Stimulated activated effector memory CD8-positive, alpha-beta T cell treated with anti-CD3 and anti-CD28 coated beads, Interleukin-12 subunit alpha, Interleukin-12 subunit beta, amount 100 ng/mL, for 72 hours (primary cell): ENCODE measurements around the gene IL1RL1.

Experiments
- ATAC-seq: fragments of 150-1000 bp; cut with Tn5 transposase; 2 replicates; pipeline ENCODE4 v1.10.0; 2021
- DNase-seq, 2 donors: peaks; one replicate each; pipeline ENCODE4 v3.0.0; 2021 to 2022; ENCODE audit warnings: low spot score in 2 of 2
- H3K27ac Mint-ChIP-seq: one replicate; pipeline ENCODE4 v1.8.0; 2022; ENCODE audit warnings: mild to moderate bottlenecking, mixed read lengths
- H3K36me3 Mint-ChIP-seq: one replicate; pipeline ENCODE4 v1.8.0; 2022; ENCODE audit warnings: mild to moderate bottlenecking, mixed read lengths
- H3K4me1 Mint-ChIP-seq: one replicate; pipeline ENCODE4 v1.8.0; 2022; ENCODE audit warnings: mixed read lengths
- H3K4me3 Mint-ChIP-seq: one replicate; pipeline ENCODE4 v1.8.0; 2022; ENCODE audit warnings: mild to moderate bottlenecking, mixed read lengths
- H3K9me3 Mint-ChIP-seq: one replicate; pipeline ENCODE4 v1.8.0; 2022; ENCODE audit warnings: mixed read lengths

IL1RL1 gene

DNA sequence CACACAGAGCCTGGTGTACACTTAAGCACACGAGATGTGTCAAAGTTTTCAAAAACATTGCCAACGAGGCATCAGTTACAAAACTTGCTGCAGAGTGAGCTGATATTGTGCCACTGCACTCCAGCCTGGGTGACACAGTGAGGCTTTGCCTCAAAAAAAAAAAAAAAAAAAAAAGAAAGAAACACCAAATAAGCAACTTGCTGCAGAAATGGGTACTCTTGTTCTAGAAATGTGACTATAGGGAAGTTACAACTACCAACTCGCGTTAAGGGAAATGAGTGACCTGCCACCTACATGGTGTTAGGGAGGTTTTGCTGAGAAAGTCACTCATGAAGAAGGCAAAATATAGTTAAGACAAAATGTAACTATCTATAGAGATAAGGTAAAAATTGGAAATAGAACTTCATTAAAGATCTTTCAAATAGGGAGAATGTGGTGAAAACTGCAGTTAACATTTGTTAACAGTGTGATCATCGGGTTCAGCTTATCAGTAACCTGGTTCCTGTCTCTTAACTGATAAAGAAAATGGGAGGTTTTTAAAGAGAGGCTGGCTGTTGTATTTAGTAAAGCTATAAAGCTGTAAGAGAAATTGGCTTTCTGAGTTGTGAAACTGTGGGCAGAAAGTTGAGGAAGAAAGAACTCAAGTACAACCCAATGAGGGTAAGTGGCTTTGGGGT is at the start of gene IL1RL1:
TSS of gene IL1RL1 (plus strand) at position 600 of the 677 bp plus-strand sequence. CDS start 26,702 bp downstream, outside the sequence.
- Mint-ChIP-seq H3K27ac (no peak within 1 kb of the TSS), H3K4me1 (peaks cover 30% of the 10 kb centered on the region), H3K36me3 (no peaks in the 10 kb centered on the region), H3K9me3 (no peaks in the 10 kb centered on the region), H3K4me3 (no peak within 1 kb of the TSS)
- DNase-seq (no peak), ATAC-seq (peak; percentile 48)

DNA sequence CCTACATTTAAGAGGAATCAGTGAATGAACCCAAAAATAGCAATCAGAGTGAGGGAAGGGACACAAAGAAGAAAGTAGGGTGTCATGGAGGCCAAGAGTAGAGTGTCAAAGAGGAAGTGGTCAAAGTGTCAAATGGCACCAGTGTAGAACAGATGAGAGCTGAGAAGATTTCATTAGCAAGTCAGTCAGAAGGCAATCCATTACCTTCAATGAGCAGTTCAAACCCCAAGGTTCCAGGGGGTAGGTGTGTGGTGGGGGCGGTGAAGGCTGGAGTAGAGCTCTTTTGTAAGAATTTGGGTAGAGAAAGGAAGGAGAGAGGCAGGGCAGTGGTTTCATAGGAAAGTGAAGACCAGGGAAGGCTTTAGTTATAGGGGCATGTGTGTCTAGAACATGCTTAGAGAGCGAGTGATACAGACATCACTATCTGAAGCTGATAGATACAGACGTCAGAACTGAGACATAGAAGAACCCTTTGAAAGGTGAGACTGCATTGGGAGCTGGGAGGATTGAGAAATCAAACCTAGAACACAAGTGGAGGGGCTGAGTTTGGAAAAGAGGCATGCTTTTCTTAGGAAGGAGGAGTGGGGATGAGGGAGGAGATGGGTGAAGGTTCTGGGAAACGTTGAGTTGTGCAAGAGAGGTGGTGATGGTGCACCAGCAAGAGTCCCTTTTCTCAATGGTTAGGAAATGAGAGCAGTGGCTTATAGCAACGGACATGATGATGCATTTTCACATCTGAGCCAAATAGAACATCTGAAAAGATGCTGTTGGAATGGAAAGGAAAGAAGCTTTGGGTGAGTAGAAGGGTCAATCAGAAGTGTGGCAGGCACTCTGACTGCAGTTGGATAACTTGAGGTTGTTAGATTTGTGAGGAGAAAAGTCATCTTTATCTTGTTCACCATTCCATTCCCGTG is 48.9 kb upstream of the IL1RL1 start:
- ATAC-seq = peak; percentile 37
- Mint-ChIP-seq H3K27ac (no peak overlapping the region), H3K36me3 (peaks cover 5% of the 10 kb centered on the region), H3K9me3 (peaks cover 2% of the 10 kb centered on the region), H3K4me1 (peaks cover 24% of the 10 kb centered on the region), H3K4me3 (no peak overlapping the region)
- DNase-seq = no peak

DNA sequence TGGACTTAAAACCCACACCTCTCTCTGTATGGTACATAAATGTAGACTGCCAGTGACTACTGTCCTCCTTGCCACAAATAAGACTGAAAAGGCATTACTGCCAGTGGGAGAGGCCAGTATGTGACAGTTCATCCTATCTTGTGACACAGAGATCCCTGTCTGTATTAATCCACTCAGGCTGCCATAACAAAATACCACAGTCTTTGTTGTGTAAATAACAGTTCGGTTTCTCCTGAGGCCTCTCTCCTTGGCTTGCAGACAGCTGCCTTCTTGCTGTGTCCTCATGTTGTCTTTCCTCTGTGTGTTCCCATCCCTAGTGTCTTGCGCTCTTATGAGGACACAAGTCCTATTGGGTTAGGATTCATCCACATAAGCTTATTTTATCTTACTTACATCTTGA is 46.4 kb upstream of the IL1RL1 start:
- H3K9me3 Mint-ChIP-seq = no peaks in the 10 kb centered on the region
- H3K4me3 Mint-ChIP-seq = no peak overlapping the region
- H3K27ac Mint-ChIP-seq = no peak overlapping the region
- H3K36me3 Mint-ChIP-seq = no peaks in the 10 kb centered on the region
- no peak for DNase-seq
- H3K4me1 Mint-ChIP-seq = peaks cover 10% of the 10 kb centered on the region
- ATAC-seq = peak; percentile 33

DNA sequence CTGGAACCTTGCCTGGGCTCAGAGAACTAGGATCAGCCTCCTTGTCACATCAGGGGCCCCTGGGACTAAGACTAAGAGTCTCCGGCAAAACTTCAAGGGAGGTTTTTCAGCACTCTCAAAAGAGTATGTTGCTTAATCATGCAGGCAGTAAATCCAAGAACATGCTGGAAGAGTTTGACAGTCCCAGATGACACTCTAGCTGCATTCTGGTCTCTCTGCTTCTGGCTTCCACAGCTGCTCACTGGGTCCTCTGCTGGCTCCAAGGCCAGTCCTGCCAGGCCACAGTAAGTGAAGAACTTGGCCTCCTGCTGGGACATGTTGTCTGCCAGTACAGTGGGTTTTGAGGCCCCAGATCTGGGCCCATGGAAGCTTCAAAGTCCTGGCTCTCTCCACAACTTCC is 45.2 kb upstream of the IL1RL1 start:
- H3K4me3 Mint-ChIP-seq = no peak overlapping the region
- H3K36me3 Mint-ChIP-seq = no peaks in the 10 kb centered on the region
- H3K9me3 Mint-ChIP-seq = no peaks in the 10 kb centered on the region
- peaks cover 19% of the 10 kb centered on the region for H3K4me1 Mint-ChIP-seq
- H3K27ac Mint-ChIP-seq = no peak overlapping the region
- ATAC-seq (no peak), DNase-seq (no peak)

DNA sequence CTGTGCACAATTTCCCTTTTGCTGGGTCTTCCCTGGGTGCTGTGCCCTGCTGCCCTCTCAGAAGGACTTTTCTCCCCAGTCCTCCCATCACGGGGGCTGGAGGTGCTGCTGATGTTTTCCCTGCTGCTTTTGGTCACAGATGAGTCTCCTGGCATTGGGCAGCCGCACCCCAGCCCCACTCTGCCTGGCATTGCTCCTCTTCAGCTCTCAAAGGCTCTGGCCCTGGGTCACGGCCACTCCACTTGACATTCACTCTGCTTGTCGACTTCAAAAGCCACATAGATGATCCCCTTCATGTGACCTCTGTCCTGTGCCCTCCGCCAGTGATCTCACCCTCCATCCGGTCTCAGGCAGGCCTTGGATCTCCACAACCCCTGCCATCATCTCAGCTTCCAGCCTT is 43.6 kb upstream of the IL1RL1 start:
- no peak overlapping the region for H3K4me3 Mint-ChIP-seq
- H3K36me3 Mint-ChIP-seq = no peaks in the 10 kb centered on the region
- no peak overlapping the region for H3K27ac Mint-ChIP-seq
- no peak for ATAC-seq
- peaks cover 30% of the 10 kb centered on the region for H3K4me1 Mint-ChIP-seq
- DNase-seq = no peak
- no peaks in the 10 kb centered on the region for H3K9me3 Mint-ChIP-seq

DNA sequence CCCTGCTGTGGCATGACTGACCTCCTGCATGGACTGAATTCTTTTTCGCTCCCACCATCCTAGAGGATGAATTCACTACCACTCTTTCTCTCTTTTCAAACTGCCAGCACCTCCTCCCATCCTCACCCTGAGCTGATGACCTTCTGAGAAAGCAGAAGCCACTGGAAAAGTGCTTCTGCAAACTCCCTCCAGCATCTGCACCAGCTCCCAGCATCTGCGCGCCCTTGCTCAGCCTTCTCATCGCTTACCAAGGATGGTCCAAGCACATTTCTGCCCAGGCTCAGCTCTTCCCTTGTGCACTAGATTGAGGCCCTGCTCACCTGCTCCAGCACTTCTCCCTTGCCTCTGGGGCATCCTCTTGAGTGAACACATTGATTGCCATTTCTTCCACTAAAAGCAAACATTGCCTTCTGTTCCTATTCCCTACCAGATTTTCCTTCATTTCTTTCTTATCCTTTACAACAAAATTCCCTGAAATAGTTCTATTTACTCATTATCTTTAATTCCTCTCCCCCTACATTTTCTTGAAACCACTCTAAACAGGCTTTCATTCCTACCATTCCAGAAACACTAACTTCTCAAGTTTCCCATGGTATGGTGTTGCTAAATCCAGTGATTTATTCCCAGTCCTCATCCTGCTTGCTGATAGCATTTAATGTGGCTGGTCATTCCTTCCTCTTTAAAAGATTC is 42.7 kb upstream of the IL1RL1 start:
- Mint-ChIP-seq H3K4me3 (no peak overlapping the region), H3K36me3 (no peaks in the 10 kb centered on the region), H3K27ac (no peak overlapping the region), H3K9me3 (no peaks in the 10 kb centered on the region), H3K4me1 (peaks cover 30% of the 10 kb centered on the region)
- ATAC-seq (no peak), DNase-seq (no peak)

DNA sequence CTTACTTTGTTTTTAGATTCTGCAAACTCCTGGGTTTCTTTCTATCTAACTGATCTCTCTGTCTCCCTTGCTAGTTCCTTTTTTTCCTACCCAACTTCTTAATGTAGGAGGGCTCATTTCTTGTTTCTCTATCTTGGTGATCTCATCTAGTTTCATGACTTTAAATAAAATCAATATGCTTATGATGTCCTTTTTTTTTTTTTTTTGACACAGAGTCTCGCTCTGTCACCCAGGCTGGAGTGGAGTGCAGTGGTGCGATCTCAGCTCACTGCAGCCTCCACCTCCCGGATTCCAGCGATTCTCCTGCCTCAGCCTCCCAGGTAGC is 42.2 kb upstream of the IL1RL1 start:
- no peak overlapping the region for H3K4me3 Mint-ChIP-seq
- H3K9me3 Mint-ChIP-seq = no peaks in the 10 kb centered on the region
- peaks cover 30% of the 10 kb centered on the region for H3K4me1 Mint-ChIP-seq
- H3K36me3 Mint-ChIP-seq = no peaks in the 10 kb centered on the region
- no peak overlapping the region for H3K27ac Mint-ChIP-seq
- no peak for DNase-seq
- no peak for ATAC-seq

DNA sequence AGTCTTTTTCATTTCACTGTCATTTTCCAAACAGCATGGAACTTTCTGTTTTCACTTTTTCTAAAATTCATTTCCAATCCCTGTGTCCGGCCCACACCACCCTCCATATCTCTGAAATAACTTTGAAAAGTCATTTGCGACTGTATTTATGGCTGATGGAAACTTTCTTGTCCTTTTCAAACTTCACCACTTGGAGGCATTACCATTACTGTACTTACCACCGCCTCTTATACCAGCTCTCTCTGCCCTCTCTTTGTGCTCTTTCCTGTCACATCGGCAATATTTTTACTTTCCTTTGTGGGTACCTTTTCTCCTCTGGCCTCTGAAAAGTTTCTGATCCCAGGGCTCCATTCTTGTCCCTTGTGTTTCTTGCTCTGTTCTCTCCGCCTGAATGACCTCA is 39.5 kb upstream of the IL1RL1 start:
- H3K9me3 Mint-ChIP-seq = peaks cover 2% of the 10 kb centered on the region
- no peak for DNase-seq
- peak; percentile 70 for ATAC-seq
- H3K36me3 Mint-ChIP-seq = no peaks in the 10 kb centered on the region
- H3K4me1 Mint-ChIP-seq = peaks cover 40% of the 10 kb centered on the region
- H3K27ac Mint-ChIP-seq = no peak overlapping the region
- peak overlapping the region; percentile 20 for H3K4me3 Mint-ChIP-seq

DNA sequence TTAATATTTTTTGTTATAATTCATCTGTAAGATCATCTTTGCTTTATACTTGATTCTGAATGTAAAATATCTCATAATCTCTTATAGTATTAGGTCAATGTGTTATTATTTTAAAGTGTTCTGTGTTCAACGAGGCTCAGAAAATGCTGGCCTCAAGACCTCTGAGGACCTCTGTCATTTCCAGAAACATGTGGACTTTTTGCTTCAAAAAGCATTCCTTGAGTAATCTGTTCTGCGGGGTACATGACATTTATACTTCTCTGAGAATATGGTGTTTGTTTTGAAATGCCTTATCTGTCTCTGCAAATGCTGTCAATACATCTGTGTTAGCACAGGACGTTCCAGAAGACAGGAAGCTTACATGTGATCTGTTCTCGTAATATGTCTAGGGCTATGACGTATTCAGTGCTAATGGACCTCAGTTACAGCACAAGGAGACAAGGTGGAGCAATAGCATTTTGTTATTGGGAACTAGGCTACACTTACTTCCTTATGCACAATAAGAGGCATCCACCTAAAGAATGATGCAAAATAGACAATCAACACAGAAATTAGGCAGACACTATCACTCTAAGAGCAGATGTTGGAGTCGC is 37.6 kb upstream of the IL1RL1 start:
- H3K4me1 Mint-ChIP-seq = peaks cover 58% of the 10 kb centered on the region
- no peak overlapping the region for H3K27ac Mint-ChIP-seq
- no peaks in the 10 kb centered on the region for H3K36me3 Mint-ChIP-seq
- H3K4me3 Mint-ChIP-seq = no peak overlapping the region
- no peak for ATAC-seq
- no peak for DNase-seq
- H3K9me3 Mint-ChIP-seq = peaks cover 2% of the 10 kb centered on the region

DNA sequence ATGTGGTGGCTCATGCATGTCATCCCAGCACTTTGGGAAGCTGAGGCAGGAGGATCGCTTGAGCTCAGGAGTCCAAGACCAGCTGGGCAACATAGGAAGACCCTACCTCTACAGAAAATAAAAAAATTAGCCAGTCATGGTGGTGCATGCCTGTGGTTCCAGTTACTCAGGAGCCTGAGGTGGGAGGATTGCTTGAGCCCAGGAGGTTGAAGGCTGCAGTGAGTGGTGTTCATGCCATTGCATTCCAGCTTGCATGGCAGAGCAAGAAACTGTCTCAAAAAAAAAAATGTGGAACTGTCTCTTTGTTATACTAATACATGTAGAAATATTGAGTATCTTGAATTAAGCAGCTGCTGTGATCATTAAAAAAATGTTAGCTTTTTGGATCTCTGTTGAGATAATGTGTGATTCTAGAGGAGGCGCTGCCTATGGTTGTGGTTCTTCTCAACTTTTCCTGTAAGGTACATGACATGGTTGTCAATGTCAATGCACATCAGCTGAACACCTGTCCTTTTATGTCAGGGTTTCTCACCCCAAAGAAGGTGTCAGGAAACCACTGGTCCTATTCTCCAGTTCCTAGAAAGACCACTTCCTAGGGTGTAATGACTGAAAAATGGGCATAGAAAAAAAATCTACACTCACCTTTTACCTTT is 34.7 kb upstream of the IL1RL1 start:
- ATAC-seq = peak; percentile 69
- peaks cover 2% of the 10 kb centered on the region for H3K9me3 Mint-ChIP-seq
- no peaks in the 10 kb centered on the region for H3K36me3 Mint-ChIP-seq
- H3K27ac Mint-ChIP-seq = no peak overlapping the region
- no peak overlapping the region for H3K4me3 Mint-ChIP-seq
- H3K4me1 Mint-ChIP-seq = peaks cover 42% of the 10 kb centered on the region
- no peak for DNase-seq

DNA sequence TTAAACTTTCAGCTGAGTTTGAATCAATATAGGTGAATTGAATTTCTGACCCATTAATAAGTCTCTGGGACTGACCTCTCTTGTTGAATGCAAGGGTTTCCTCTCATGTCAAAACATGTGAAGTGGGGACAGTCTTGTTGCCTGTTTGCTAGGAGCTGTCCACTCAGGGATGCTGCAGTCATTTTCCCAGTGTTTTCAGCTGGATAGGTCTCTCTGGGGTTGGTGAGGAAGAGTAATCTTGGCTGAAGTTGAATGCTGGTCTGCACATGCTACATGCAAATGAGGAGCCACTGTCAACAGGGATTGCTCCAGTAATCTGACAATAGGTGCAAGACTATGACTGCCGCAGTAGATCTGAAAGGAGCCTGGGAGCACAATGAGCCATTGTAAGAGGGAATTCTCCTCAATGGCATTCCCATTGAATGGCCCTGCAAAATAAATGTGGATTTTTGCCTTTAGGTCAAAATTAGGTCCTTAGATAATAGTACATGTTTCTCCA is 34.1 kb upstream of the IL1RL1 start:
- no peak for ATAC-seq
- H3K4me3 Mint-ChIP-seq = no peak overlapping the region
- no peak overlapping the region for H3K27ac Mint-ChIP-seq
- no peak for DNase-seq
- peaks cover 36% of the 10 kb centered on the region for H3K4me1 Mint-ChIP-seq
- H3K36me3 Mint-ChIP-seq = no peaks in the 10 kb centered on the region
- H3K9me3 Mint-ChIP-seq = peaks cover 2% of the 10 kb centered on the region

DNA sequence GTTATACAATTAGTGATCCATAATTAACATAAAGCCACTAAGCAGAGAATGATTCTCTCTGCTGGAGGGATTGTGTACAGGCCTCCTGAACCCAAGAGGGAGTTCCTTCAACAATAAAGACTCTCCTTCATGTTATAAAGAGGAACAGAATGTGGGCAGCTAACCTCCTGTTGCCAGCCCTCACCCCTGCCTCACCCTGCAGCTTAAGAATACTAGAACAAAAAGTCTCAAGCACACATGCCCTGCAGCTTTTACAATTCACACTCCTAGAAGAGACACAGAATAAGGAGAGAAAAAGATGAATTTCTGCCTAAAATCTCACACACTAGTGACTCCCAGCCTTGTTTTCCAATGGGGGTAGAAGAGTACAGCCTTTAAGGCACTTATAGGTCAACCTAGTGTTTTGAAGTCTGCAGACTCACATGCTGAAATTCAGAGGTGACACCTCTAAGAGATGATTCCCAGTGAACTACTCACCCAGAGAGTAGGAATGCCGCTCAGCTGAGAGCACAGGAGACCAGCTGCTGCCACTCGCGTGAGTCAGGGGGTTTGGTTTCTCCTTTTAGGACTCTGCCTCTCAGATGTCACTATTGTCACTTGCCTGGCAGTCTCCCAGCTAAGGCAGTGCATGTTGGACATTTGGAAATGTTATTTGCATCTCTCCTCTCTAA is 32.5 kb upstream of the IL1RL1 start:
- no peak for ATAC-seq
- no peak overlapping the region for H3K27ac Mint-ChIP-seq
- no peaks in the 10 kb centered on the region for H3K36me3 Mint-ChIP-seq
- DNase-seq = no peak
- peaks cover 2% of the 10 kb centered on the region for H3K9me3 Mint-ChIP-seq
- H3K4me1 Mint-ChIP-seq = peaks cover 36% of the 10 kb centered on the region
- H3K4me3 Mint-ChIP-seq = no peak overlapping the region

DNA sequence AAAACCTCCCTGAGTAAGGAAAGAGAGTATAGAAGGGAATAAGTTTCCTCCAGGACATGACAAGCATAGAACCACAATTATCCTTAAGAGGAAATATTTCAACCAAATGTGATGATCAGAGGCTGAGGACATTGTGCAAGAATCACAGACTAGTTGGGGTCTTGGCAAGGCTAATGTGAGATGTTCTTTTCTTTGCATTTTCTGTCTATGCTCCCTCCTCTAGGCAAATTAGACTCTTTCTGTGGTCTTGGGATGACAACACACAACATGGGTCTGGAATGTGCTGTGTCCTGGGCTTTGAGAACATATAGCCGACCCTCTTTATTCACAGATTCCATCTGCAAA is 32.0 kb upstream of the IL1RL1 start:
- H3K4me3 Mint-ChIP-seq = no peak overlapping the region
- peaks cover 2% of the 10 kb centered on the region for H3K9me3 Mint-ChIP-seq
- ATAC-seq (no peak), DNase-seq (no peak)
- H3K36me3 Mint-ChIP-seq = no peaks in the 10 kb centered on the region
- peaks cover 36% of the 10 kb centered on the region for H3K4me1 Mint-ChIP-seq
- H3K27ac Mint-ChIP-seq = no peak overlapping the region

DNA sequence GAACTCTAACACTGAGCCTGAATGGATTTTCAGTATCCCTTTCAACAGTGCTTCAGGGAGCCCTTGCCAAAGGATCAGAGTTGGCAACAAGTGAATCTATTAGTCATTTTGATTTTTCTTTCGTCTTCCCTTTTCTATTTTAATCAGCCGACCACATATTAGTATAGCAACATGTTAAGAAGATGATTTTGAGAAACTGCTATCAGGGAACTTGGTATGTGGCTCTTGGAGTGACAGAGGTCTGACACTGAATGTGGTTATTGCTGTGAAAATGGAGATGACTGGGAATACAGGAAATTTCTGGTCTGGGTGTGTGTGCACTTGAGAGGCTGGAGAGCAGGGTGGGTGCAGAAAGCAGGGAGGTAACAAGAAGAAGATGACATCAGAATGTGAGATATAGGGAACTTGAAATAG is 28.7 kb upstream of the IL1RL1 start:
- no peaks in the 10 kb centered on the region for H3K9me3 Mint-ChIP-seq
- peaks cover 12% of the 10 kb centered on the region for H3K4me1 Mint-ChIP-seq
- H3K36me3 Mint-ChIP-seq = no peaks in the 10 kb centered on the region
- ATAC-seq (peak; percentile 64), DNase-seq (no peak)
- H3K27ac Mint-ChIP-seq = no peak overlapping the region
- H3K4me3 Mint-ChIP-seq = no peak overlapping the region
